ENCODE data around the gene SYTL4. TPM values are rescaled to one million over a fixed set of nuclear protein-coding genes. Genes with fewer than 3 reads are reported as not detected.
A peak's percentile ranks its signal among the peaks of the same experiment; 100 is the strongest.

Gene SYTL4
- total and polyA plus RNA-seq, 12 donors: 3.4 to 12.3 (median 5.4) TPM

DNA sequence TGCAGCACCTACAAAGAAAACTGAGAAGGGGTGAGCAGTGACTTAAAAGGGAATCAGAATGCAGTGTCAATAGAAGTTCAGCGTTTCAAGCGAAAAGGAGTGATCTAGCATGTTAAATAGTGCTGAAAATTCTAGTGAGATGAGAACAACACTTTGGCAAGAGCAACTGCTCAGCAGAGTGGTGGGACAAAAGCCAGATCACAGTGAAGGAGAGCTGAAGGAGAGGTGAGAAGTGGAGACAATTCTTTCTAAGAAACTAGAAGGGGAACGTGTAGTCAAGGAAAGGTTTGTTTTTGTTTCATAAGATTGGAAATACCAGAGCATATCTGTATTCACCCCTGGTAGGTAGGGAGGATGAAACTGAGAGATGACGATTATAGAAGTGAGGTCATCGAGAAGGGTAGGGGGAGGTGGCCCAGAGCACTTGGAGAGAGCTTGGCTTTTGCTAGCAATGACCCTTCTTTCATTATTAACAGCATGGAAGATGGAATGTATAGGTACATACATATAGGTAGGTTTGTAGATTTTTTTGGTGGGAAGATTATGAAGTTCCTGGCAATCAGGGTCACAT, 54.2 kb downstream of the SYTL4 start:
- intact Hi-C loops (cut with DNase I): no loop called here
- peaks cover 6% of the 10 kb centered on the region for H3K27me3 ChIP-seq
- no peak for TF ChIP-seq POLR2A (IDR thresholded peaks at IDR 0.05)
- TF ChIP-seq, protein P1, sequence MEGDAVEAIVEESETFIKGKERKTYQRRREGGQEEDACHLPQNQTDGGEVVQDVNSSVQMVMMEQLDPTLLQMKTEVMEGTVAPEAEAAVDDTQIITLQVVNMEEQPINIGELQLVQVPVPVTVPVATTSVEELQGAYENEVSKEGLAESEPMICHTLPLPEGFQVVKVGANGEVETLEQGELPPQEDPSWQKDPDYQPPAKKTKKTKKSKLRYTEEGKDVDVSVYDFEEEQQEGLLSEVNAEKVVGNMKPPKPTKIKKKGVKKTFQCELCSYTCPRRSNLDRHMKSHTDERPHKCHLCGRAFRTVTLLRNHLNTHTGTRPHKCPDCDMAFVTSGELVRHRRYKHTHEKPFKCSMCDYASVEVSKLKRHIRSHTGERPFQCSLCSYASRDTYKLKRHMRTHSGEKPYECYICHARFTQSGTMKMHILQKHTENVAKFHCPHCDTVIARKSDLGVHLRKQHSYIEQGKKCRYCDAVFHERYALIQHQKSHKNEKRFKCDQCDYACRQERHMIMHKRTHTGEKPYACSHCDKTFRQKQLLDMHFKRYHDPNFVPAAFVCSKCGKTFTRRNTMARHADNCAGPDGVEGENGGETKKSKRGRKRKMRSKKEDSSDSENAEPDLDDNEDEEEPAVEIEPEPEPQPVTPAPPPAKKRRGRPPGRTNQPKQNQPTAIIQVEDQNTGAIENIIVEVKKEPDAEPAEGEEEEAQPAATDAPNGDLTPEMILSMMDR (IDR thresholded peaks at IDR 0.05): no peak
- DNase-seq: no peak
- no peak overlapping the region for H3K4me3 ChIP-seq
- H3K27ac ChIP-seq: no peak overlapping the region
- H3K4me1 ChIP-seq (replicated peaks in 1 of 2): no peaks in the 10 kb centered on the region
- no peaks in the 10 kb centered on the region for H3K36me3 ChIP-seq (replicated peaks in 1 of 2)
- no peaks in the 10 kb centered on the region for H3K9me3 ChIP-seq (replicated peaks in 1 of 3)
- 61 to 72% (median 62%) methylated on average over 5 of the region's 5 CpGs for WGBS, 4 donors

DNA sequence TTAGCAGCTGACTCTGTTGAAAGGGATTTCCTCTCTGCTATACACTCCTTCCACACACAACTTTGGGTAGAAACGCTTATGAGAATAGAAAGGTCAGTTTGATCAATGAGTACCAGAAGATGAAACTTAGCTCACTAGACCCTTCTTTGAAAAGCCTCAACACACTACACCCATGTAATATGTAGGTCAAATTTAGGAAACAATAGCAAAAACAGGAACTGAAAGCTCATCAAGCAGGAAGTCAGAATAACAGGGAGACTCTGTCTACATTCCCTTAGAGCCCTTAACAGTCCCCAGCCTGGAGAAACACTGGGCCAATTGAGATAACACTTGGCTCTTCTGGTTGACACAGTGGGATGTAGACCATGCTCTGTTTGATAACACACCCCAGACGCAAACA, 57.2 kb downstream of the SYTL4 start:
- Histone ChIP-seq H3K4me1 (replicated peaks in 1 of 2) (no peaks in the 10 kb centered on the region), H3K27ac (no peak overlapping the region), H3K9me3 (replicated peaks in 1 of 3) (no peaks in the 10 kb centered on the region), H3K36me3 (replicated peaks in 1 of 2) (no peaks in the 10 kb centered on the region), H3K27me3 (peaks cover 8% of the 10 kb centered on the region), H3K4me3 (no peak overlapping the region)
- DNase-seq: no peak
- WGBS, 4 donors: 40 to 60% (median 48%) methylated on average over 2 of the region's 2 CpGs
- intact Hi-C loops (cut with DNase I): no loop called here
- TF ChIP-seq, protein P1 (IDR thresholded peaks at IDR 0.05): no peak

GRCh38 chrX:100673397-100673953, 58.4 kb downstream of the SYTL4 start:
- Histone ChIP-seq H3K36me3 (replicated peaks in 1 of 2) (no peaks in the 10 kb centered on the region), H3K27me3 (peaks cover 8% of the 10 kb centered on the region), H3K4me3 (no peak overlapping the region), H3K27ac (peak overlapping the region in 1 of 5 donors; percentile 43), H3K4me1 (replicated peaks in 1 of 2) (no peaks in the 10 kb centered on the region), H3K9me3 (replicated peaks in 1 of 3) (no peaks in the 10 kb centered on the region)
- peak in 1 of 7 donors; percentile 16 for DNase-seq
- WGBS, 4 donors: 47 to 53% (median 49%) methylated on average over 3 of the region's 3 CpGs
- intact Hi-C loops (cut with DNase I): no loop called here
- no peak for TF ChIP-seq POLR2A (IDR thresholded peaks at IDR 0.05)
- TF ChIP-seq, protein P1 (IDR thresholded peaks at IDR 0.05): no peak

DNA sequence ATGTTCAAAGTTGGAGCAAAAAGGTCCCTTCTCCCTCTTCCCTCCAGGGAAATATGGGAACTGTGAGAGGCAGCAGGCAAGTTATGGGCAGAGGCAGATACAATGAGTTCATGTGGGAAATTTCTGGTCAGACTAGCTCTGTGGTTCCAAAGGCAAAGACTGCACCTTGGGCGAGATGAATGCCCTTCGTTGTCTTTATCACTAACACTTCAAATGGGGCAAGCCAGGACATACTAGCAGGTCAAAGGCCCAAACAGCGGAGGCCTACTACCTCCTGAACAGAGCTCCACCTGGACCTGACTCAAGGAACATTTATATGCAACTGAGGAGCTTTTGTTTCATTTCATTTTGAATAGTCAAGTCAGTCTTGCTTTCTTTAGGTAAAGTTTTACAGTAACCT, 59.0 kb downstream of the SYTL4 start:
- DNase-seq: no peak
- no peaks in the 10 kb centered on the region for H3K4me1 ChIP-seq (replicated peaks in 1 of 2)
- H3K4me3 ChIP-seq: no peak overlapping the region
- no peaks in the 10 kb centered on the region for H3K36me3 ChIP-seq (replicated peaks in 1 of 2)
- H3K27me3 ChIP-seq: peaks cover 8% of the 10 kb centered on the region
- H3K27ac ChIP-seq: peak overlapping the region in 1 of 5 donors; percentile 43
- no peaks in the 10 kb centered on the region for H3K9me3 ChIP-seq (replicated peaks in 1 of 3)
- intact Hi-C loops (cut with DNase I): no loop called here
- TF ChIP-seq, protein P1 (IDR thresholded peaks at IDR 0.05): no peak
- TF ChIP-seq POLR2A (IDR thresholded peaks at IDR 0.05): no peak
- 60 to 100% (median 78%) methylated on average over 2 to 3 of the region's 3 CpGs for WGBS, 4 donors

Measured in adrenal gland (tissue), 12 donors.